H7 (cell line): Measurements from ENCODE around the gene MIA2. TPM values are rescaled to one million over a fixed set of nuclear protein-coding genes. Genes with fewer than 3 reads are reported as not detected.

Experiments used
- DNase-seq: peaks from one replicate; pipeline ENCODE4 v3.0.0; 2012
- H3K27me3 ChIP-seq: 2 replicates; pipeline ENCODE4 v1.6.0; 2011; ENCODE audit warnings: mild to moderate bottlenecking, low read length; ENCODE audit not compliant: control insufficient read depth, insufficient read depth
- H3K36me3 ChIP-seq: replicated peaks from 2 replicates; pipeline ENCODE4 v1.5.1; 2011; ENCODE audit warnings: low read length; ENCODE audit not compliant: control insufficient read depth, insufficient read depth
- H3K4me3 ChIP-seq: 2 replicates; pipeline ENCODE4 v1.5.1; 2011; ENCODE audit warnings: low read depth, mild to moderate bottlenecking, control low read depth, low read length, moderate library complexity; ENCODE audit not compliant: insufficient read depth
- total RNA-seq: library from RNA; depleted of rRNA; stranded (reverse); fragments of >200 nt; shearing (Covaris generic); gene quantifications from 2 replicates; pipeline ENCODE4 v1.2.3, GENCODE V29; 2014; rRNA removed

Gene MIA2
- total RNA-seq, 1 experiment from 2014 or later, result 11.0 TPM

DNA sequence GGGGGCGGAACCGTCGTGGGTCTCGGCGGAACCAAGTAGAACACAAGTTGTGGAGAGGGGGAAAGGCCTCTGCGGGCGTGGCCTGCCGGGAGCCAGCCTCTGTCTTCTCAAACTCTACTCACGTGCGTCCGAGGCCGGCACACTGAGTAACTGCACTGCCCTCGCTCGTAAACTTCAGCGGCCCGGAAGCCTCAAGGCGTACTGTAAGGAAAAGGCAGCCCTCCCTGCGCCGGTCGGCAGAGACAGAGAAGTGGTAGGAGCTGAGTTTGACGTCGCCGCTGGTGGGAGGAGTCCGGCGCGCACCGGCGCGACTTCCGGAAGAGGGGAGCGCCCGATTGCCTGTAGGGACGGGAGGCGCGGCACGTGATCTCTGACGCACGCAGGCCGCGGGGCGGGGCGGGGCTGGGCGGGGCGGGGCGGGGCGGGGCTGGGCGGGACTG, 198.5 kb downstream of the MIA2 start, which contains the start of gene FBXO33:
TSS of gene FBXO33 (minus strand) at position 255 of the 440 bp plus-strand sequence. CDS start 271 bp downstream, outside the sequence.
- DNase-seq, result peak; percentile 95
- Histone ChIP-seq H3K36me3 (no peaks in the 10 kb centered on the region), H3K4me3 (peak within 1 kb of the TSS; percentile 78), H3K27me3 (no peaks in the 10 kb centered on the region)

DNA sequence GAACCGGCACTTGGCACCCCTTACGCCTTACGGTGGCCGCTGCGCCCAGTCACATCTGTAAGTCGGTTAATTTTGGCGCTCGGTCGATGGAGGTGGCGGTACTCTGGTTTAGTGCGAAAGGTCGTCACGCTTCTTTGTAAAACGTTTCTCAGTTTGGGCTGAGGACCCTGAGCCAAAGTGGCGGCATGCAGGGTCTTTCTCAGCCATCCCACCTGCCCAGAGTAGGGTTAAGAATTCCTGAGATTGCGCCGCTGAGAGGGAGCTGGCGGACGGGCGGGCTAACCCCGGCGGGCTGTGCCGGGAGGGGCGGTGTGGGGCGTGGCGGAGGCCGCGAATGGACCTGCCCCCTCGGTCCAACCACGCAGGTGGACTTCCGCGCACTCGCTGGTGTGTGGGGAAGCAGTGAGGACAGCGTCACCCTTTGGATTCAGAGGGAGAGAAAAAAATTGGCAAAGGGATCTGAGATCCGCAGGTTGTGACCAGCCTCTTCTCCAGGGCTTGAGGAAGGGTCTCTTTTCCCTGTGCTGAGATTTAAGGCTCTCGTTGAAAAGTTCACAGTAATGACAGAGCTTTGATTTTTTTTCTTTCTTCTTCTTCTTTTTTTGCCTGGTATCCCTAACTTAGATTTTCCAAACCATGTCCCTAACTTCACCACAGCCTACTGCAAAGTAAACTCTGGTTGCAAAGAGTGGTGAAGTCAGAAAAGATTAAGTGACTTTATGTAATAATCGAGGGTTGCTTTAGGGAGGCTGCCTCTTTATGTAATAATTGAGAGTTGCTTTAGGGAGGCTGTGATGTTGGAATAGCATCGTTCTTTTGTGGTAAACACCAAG, 199.1 kb downstream of the MIA2 start:
- DNase-seq, result peak; percentile 87
- Histone ChIP-seq H3K4me3 (peak overlapping the region; percentile 78), H3K27me3 (no peaks in the 10 kb centered on the region), H3K36me3 (no peaks in the 10 kb centered on the region)

DNA sequence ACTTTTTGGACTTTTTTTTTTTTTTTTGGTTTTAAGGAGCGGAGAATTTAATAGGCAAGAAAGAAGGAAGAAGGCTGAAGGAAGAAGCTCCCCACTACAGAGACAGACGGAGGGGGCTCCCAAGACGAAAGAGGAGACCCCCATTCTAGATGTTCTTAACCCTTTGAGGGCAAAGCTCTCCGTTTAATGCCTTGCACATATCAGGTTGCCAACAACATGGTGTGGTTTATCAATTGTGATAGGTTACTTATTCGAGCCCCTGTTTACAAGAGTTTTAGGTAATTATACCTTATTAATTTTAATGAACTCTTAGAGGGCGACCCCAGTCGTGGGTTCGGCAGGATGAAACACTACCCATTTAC, 199.7 kb downstream of the MIA2 start:
- DNase-seq, result no peak
- peak overlapping the region; percentile 78 for H3K4me3 ChIP-seq
- no peaks in the 10 kb centered on the region for H3K36me3 ChIP-seq
- H3K27me3 ChIP-seq, result no peaks in the 10 kb centered on the region

DNA sequence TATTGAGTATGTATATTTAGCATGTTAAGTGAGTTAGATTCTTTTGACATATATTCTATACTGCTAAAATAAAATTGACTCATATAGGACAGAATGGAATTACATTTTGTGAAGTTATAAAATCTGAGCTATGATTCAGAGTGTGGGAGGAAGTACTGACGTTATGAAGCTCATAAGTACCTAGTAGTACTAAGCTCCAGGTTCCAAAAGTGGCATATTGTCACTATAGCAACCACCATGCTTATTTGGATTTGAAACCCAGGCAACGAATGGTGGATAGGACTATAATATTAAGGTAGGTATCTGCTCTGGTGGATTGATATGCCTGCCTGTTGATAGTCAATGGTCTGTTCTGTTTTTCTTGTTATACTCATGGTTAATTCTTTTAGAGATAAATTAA, 200.7 kb downstream of the MIA2 start:
- DNase-seq, result no peak

DNA sequence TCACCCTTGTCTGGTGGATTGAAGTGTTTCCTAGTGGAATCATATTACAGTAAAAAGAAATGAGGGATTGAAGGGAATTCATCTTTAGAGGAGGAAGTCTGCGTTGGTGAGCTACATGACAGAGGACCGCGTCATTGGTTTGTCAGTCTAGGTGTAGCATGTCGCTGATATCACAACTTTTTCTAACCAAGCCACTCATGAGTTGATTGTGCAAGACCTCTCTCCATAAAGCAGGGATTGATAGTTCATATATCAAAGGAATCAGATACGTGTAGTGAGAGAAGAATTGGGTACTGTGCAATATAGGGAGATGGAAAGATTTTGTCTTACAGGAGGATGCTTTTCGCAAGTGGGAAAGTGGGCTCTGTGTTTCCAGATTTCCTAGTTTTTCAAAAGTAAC, 201.5 kb downstream of the MIA2 start:
- no peak for DNase-seq

More for the DNA sequence above, 200.7 kb downstream of the MIA2 start:
- H3K36me3 ChIP-seq, result no peaks in the 10 kb centered on the region
- H3K27me3 ChIP-seq, result no peaks in the 10 kb centered on the region
- no peak overlapping the region for H3K4me3 ChIP-seq

More for the DNA sequence above, 201.5 kb downstream of the MIA2 start:
- no peaks in the 10 kb centered on the region for H3K36me3 ChIP-seq
- H3K27me3 ChIP-seq, result no peaks in the 10 kb centered on the region
- no peak overlapping the region for H3K4me3 ChIP-seq

Other genes starting within 250 kb of the MIA2 start
- gene SEC23A, start 130.7 kb upstream of the MIA2 start, total RNA-seq, result 105 and 119 TPM in 2 replicates
- gene GEMIN2, start 119.6 kb upstream of the MIA2 start, total RNA-seq, result 49.5 and 76.3 TPM in 2 replicates
- 13.3 and 19.0 TPM in 2 replicates for gene TRAPPC6B, start 63.6 kb upstream of the MIA2 start, total RNA-seq
- 24.0 and 46.5 TPM in 2 replicates for gene PNN, start 58.7 kb upstream of the MIA2 start, total RNA-seq
- gene FBXO33, start 198.5 kb downstream of the MIA2 start, total RNA-seq, result 13.1 and 13.4 TPM in 2 replicates